ENCODE measurements around the gene LGALS7B. TPM values are rescaled to one million over a fixed set of nuclear protein-coding genes. Genes with fewer than 3 reads are reported as not detected.
"Not testable (repeated sequence)": the region's sequence is repeated elsewhere in the genome, so short reads cannot be mapped to it uniquely, and the experiment has no call there.

LGALS7B gene
- total RNA-seq, 1 experiment from 2014 or later = 2.4 TPM

GRCh38 chr19:38791451-38792064 lies 2.6 kb downstream of the LGALS7B start:
- POLR2A ChIA-PET; H3K4me2 ChIP-seq (ENCODE audit: low read length); H3K4me1 ChIP-seq (ENCODE audit: control insufficient read depth in 1 of 2, insufficient read depth in 2 of 2, low read length in 2 of 2); RAD21 ChIA-PET (ENCODE audit: low non-redundant PET in 1 of 2, low total read pairs in 2 of 2, uncharacterized antibody in 2 of 2, unreplicated experiment in 2 of 2); H3K27me3 ChIP-seq (ENCODE audit: insufficient read depth, low read length); H4K20me1 ChIP-seq (ENCODE audit: insufficient read depth); intact Hi-C loops (cut with micrococcal nuclease); H3K27ac ChIP-seq (ENCODE audit: low read depth, low read length); H3K9ac ChIP-seq (ENCODE audit: low read length); BruUV-seq (replicated peaks); H3K36me3 ChIP-seq (ENCODE audit: control insufficient read depth in 1 of 2, insufficient read depth in 2 of 2, low read length in 2 of 2); H3K9me2 ChIP-seq (ENCODE audit: insufficient read depth); CTCF ChIA-PET; H3K79me2 ChIP-seq (ENCODE audit: insufficient read depth, low read length); H3K9me3 ChIP-seq (ENCODE audit: control insufficient read depth in 1 of 2, insufficient read depth in 1 of 2, low read depth in 1 of 2, low read length in 2 of 2); DNase-seq (ENCODE audit: low read depth, low spot score); H2AFZ ChIP-seq (ENCODE audit: low read depth, low read length, poor library complexity, severe bottlenecking): not testable (repeated sequence)
- peak; percentile 75 for ATAC-seq
- peak overlapping the region in 1 of 2 experiments; percentile 28; a peak in 2 of 4 replicates for H3K4me3 ChIP-seq (replicated peaks in 1 of 2; ENCODE audit: low read depth in 1 of 2, low read length in 2 of 2)

- no TSS peak for BruUV-seq (replicated peaks)
- Histone ChIP-seq H3K4me1 (ENCODE audit: control insufficient read depth in 1 of 2, insufficient read depth in 2 of 2, low read length in 2 of 2) (no peaks in the 10 kb centered on the region; a peak in 1 of 4 replicates), H3K27me3 (ENCODE audit: insufficient read depth, low read length) (no peaks in the 10 kb centered on the region), H3K79me2 (ENCODE audit: insufficient read depth, low read length) (no peaks in the 10 kb centered on the region), H3K36me3 (ENCODE audit: control insufficient read depth in 1 of 2, insufficient read depth in 2 of 2, low read length in 2 of 2) (no peaks in the 10 kb centered on the region), H3K9me3 (ENCODE audit: control insufficient read depth in 1 of 2, insufficient read depth in 1 of 2, low read depth in 1 of 2, low read length in 2 of 2) (no peaks in the 10 kb centered on the region), H3K9ac (ENCODE audit: low read length) (no peak overlapping the region), H2AFZ (ENCODE audit: low read depth, low read length, poor library complexity, severe bottlenecking) (no peak overlapping the region), H3K4me2 (ENCODE audit: low read length) (no peak overlapping the region), H3K9me2 (ENCODE audit: insufficient read depth) (no peaks in the 10 kb centered on the region), H4K20me1 (ENCODE audit: insufficient read depth) (no peaks in the 10 kb centered on the region), H3K27ac (ENCODE audit: low read depth, low read length) (no peak overlapping the region), H3K4me3 (replicated peaks in 1 of 2; ENCODE audit: low read depth in 1 of 2, low read length in 2 of 2) (no peak overlapping the region)
- ChIA-PET POLR2A (no interaction called here), RAD21 (ENCODE audit: low non-redundant PET in 1 of 2, low total read pairs in 2 of 2, uncharacterized antibody in 2 of 2, unreplicated experiment in 2 of 2) (no interaction called here), CTCF (no interaction called here)
- TF ChIP-seq RAD21 (IDR thresholded peaks at IDR 0.05; ENCODE audit: low read depth) = no peak
- no peak for TF ChIP-seq EZH2 (IDR thresholded peaks at IDR 0.05)
- TF ChIP-seq ZFX (IDR thresholded peaks at IDR 0.05) = no peak
- no peak for TF ChIP-seq JUND (IDR thresholded peaks at IDR 0.05)
- TF ChIP-seq SRF (IDR thresholded peaks at IDR 0.05; ENCODE audit: low read depth) = no peak
- no peak for TF ChIP-seq ATF3 (IDR thresholded peaks at IDR 0.05)
- TF ChIP-seq MAX (IDR thresholded peaks at IDR 0.05) = no peak
- no peak for TF ChIP-seq ZBTB33 (IDR thresholded peaks at IDR 0.05; ENCODE audit: extremely low read depth, insufficient replicate concordance, low read length)
- TF ChIP-seq TCF7L2 (IDR thresholded peaks at IDR 0.05; ENCODE audit: borderline replicate concordance, extremely low read depth, insufficient read depth, insufficient read length) = no peak
- no peak for TF ChIP-seq SIN3A (IDR thresholded peaks at IDR 0.05; ENCODE audit: low read depth)
- no peak for TF ChIP-seq CTCF (IDR thresholded peaks at IDR 0.05 in 2 of 3, conservative IDR thresholded peaks at IDR 0.05 in 1 of 3; ENCODE audit: borderline replicate concordance in 1 of 3, insufficient read depth in 1 of 3, low read depth in 2 of 3, low read length in 2 of 3)
- intact Hi-C loops (cut with micrococcal nuclease) = no loop called here
- DNase-seq (ENCODE audit: low read depth, low spot score) (no peak), ATAC-seq (no peak)
Measured at GRCh38 chr19:38792250-38793111, 3.5 kb downstream of the LGALS7B start.
